NCI-H2029 treated with DMSO at 0.1 percent for 48 hours (cell line): Measurements from ENCODE around the gene AKAP13.

ENCODE experiments used
- DNase-seq: peaks from one replicate; lab custom pipeline; 2025; lab: John Stamatoyannopoulos, UW

AKAP13 gene

DNA sequence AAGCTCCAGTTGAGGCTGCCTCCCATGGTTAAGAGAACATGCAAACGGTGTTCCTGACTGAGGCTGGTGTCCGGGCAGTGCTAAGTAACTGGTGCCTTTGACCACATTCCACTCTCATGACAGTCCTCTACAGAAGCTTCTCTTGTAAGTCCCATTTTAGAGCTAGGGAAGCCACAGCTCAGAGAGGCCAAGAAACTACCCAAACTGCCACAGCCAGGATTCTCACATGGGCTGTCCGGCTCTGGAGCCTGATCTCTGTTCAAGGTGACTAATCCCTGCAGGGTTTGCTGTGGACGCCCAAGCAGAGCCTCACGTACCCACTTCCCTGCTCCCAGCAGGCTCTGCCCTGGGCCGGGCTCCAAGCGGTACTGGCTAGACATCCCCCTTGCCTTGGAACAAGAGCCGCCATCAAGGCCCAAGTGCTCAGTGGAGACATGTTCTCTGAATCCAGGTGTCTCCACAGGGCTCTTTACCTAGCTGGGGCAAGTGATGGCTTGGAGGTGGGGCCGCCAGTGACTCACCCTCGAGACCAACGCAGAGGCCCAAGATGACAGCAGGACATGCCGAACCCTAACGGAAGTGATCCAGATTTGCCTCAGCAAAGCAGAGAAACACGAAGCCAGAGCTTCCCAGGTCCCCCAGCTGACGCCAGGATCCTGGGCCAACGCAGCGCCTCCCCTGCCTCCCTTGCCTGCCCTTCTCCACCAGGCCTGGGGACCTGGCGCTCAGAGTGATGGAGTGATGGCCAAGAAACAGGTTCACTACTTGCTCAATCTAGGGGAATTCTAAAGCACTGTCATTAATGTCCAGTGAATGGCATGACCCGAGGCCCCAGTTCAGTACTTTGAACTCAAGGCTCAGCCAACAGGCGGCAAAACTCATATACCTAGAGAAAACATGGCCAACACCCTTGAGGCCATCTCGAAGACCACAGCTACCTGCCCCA is 390.0 kb downstream of the AKAP13 start:
- DNase-seq, result no peak

GRCh38 chr15:85771271-85771670 is 390.9 kb downstream of the AKAP13 start:
- DNase-seq, result no peak

- DNase-seq, result no peak
Measured at GRCh38 chr15:85771781-85772445, 391.5 kb downstream of the AKAP13 start.

GRCh38 chr15:85772668-85773067 is 392.3 kb downstream of the AKAP13 start:
- DNase-seq, result no peak

DNA sequence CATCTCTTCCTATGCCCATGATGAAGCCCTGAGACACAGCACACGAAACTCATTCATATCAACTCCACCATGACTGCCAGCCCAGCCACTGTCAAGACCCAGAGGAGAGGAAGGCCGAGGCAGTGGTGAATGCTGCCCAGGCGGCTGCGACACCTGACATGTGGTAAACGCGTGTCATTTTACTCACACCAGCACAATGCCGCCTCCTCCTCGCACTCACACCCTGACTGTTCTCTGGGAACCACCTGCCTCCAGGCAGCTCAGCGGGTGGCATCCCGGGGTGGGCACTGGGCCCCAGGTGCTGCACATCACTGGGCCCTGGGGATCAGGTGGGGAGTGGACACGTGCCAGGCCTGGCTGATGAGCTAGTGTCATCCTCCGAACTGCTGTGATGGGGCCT is 392.8 kb downstream of the AKAP13 start:
- no peak for DNase-seq

DNA sequence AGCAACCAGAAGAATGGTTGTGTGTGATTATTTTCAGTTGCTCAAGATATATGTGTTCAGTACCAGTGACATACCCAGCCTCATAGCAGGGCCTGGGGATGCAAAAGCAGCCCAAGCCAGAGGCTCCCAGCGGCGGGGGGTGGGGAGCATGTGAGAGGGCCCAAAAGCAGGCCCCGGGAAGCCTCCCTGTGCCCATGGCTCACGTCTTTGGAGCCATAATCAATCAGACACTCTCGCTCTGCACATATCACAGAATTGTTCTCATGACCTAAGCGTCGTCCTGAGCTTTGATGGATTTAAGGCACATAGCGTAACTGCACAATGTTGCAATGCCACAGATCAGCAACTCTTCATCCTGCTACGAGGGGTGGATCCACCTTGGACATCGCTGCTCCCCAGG is 393.6 kb downstream of the AKAP13 start:
- no peak for DNase-seq

GRCh38 chr15:85777250-85778106 is 397.1 kb downstream of the AKAP13 start:
- no peak for DNase-seq

DNA sequence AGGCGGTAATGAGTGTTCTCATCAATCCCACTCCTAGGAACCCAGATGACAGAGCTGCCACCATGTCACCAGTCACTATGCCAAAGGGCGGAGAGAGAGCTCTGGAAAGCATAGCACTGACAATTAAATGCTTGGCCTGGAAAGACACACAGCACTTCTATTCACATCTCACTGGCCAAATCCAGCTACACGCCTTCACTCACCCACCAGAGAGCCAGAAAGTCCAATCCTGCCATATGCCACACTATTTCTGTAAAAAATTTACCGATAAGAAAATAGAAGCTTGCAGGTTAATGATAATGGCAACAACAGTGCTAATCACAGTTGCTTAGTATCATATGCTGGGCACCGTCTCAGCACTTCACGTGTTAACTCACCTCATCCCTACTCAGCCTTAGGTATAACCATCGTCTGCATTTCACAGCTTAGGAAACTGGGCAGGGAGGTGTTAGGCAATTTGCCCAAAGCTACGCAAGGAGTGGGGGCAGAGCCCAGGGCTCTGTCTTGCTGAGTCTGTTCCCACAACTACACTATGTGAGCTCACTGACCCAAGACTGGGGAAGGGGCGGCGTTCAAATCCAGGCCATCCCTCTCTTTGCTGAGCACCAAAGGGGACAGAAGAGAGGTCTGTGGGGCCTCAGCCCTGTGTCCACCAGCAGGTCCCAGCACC is 397.8 kb downstream of the AKAP13 start:
- DNase-seq, result no peak

- DNase-seq, result no peak
Measured at GRCh38 chr15:85779249-85779648, 398.8 kb downstream of the AKAP13 start.

DNA sequence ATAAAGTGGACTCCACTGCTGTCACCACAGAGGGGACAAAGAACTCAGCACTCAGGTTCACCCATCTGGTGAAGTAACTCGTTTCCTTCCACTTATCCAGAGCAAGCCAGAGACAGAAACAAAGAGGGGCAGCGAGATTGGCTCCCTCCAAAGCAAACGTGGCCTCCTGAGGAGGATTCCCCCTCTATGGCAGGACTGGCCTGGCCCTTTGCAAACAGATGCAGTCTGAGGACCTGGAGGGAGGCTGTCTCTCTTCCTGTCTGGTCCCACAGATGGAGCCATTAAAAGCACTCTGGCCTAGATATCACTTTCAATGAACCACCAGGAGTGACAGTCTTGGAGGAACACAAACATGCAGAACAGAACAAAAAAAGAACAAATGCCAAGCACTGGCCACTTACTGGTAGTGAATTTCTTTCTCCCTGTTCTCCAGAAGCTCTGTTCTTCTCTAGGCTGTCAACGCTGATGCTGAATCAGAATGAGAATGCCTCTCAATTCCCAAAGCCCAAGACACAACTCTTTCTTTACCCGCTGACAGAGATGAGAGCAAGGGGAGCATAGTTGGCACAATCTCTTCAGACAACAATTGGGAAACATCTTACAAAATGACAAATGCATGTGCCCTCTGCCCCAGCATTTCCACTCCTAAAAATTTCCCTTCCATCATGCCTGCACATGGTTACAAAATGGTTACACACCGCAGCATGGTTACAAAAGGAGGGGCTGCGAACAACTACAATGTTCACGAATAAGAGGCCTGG is 400.0 kb downstream of the AKAP13 start:
- DNase-seq, result no peak

- DNase-seq, result no peak
Measured at GRCh38 chr15:85781099-85781498, 400.7 kb downstream of the AKAP13 start.

DNA sequence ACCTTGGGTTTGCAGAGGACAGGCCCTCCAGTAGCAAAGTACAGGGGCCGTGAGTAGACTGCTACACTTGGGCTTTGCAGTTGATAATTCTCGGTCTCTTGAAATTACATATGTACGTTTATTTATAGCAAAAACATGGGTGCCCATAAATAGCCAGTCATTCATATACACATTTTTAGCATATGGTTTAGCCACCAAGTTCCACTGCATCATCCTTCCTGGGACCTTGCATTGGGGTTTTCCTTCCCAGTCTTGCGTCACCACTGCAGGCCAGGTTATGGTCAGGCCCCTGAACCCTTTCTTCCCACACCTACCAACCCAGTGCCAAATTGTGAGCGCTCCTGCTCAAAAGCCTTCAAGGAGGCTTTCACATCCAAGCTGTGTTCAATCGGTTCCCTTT is 401.7 kb downstream of the AKAP13 start:
- no peak for DNase-seq

DNA sequence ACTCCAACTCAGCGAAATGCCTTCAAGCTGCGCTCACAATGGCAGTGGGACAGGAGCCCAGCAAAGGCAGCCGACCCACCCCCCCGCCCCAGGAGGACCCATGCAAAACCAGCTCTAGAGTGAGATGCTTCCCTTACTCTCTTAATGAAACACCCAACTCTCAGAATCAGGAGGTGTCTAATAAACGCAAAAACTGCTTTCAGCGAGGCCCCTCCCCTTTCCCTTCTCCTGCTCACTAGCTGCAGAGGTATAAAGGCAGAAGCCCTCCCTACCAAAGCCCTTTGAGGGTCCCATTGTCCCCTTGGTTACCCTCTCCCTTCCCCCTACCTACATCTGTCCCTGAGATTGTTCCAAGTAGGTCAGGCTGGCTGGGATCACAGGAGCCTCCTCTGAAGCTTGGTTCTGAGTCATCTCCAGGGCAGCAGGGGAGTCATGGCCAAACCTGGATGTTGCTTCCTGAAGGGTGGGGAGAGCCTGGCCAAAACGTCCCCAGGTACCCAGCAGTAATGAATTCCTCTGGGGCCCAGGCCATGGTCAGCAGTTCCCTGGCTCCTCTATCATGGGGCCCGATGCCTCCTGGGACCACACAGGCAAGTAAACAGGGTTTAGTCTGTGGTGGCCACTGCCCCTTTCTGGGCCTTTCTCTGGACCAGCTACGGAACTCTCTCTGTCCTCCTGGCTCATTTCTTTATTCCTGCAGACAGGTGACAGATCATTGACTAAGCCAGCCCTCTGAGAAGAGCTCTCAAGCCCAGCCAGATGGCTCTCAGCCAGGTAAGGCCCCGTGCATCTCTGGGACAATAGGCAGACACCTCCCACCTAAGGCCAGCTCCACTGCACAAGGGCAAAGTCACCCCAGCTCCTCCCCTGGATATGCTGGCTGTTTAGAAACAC is 405.7 kb downstream of the AKAP13 start:
- DNase-seq, result peak; percentile 38

GRCh38 chr15:85786781-85787114 is 406.3 kb downstream of the AKAP13 start:
- DNase-seq, result no peak

GRCh38 chr15:85788771-85789495 is 408.5 kb downstream of the AKAP13 start:
- no peak for DNase-seq

GRCh38 chr15:85789496-85789875 is 409.1 kb downstream of the AKAP13 start:
- no peak for DNase-seq

- no peak for DNase-seq
Measured at GRCh38 chr15:85792102-85792731, 411.8 kb downstream of the AKAP13 start.

GRCh38 chr15:85792912-85793590 is 412.6 kb downstream of the AKAP13 start:
- DNase-seq, result no peak
